T-cell (primary cell): ENCODE data around the gene CAGE1. TPM values are rescaled to one million over a fixed set of nuclear protein-coding genes. Genes with fewer than 3 reads are reported as not detected.

Source experiments
- ATAC-seq, 4 experiments: fragments of 200-7000 bp in 3 of 4; fragments of 150-1000 bp in 1 of 4; cut with Tn5 transposase; replicated peaks in 1 of 4; 1 replicate in 3 of 4; 2 replicates in 1 of 4; pipeline ENCODE4 v1.10.0; 2021; ENCODE audit warnings: moderate library complexity in 3 of 4, mild to moderate bottlenecking in 2 of 4, moderate number of reproducible peaks in 1 of 4
- CTCF ChIA-PET, 2 donors: fragments of 300-600 bp; sonication (Branson Sonifier 250); formaldehyde crosslinking; loops; one replicate each; lab custom pipeline; 2022; ENCODE audit warnings: antibody characterized with exemption in 2 of 2; lab: Charles Lee
- POLR2A ChIA-PET, 2 donors: fragments of 300-600 bp; sonication (Branson Sonifier 250); formaldehyde crosslinking; loops; one replicate each; lab custom pipeline; 2022; ENCODE audit warnings: antibody characterized with exemption in 2 of 2; lab: Charles Lee
- DNase-seq, 35 experiments: peaks; one replicate each; pipeline versions ENCODE4 v3.0.0 to v3.0.0-alpha.2; 2013 to 2023
- H3K27ac ChIP-seq: one replicate; pipeline ENCODE4 v1.5.1; 2013; ENCODE audit warnings: low read length
- H3K27me3 ChIP-seq, 2 experiments: replicated peaks in 1 of 2; 1 replicate in 1 of 2; 2 replicates in 1 of 2; pipeline versions ENCODE4 v1.6.1 to v1.7.0; 2013; ENCODE audit warnings: low read length in 1 of 2, mixed read lengths in 1 of 2; ENCODE audit not compliant: control insufficient read depth in 2 of 2, insufficient read depth in 2 of 2; ENCODE audit errors: extremely low read depth in 1 of 2
- H3K36me3 ChIP-seq, 2 donors: 1 replicate in 1 of 2; 2 replicates in 1 of 2; pipeline versions ENCODE4 v1.6.1 to v1.7.0; 2013; ENCODE audit warnings: low read length in 1 of 2; ENCODE audit not compliant: control insufficient read depth in 2 of 2, insufficient read depth in 1 of 2; ENCODE audit errors: extremely low read depth in 1 of 2
- H3K4me1 ChIP-seq, 2 experiments: 1 replicate in 1 of 2; 2 replicates in 1 of 2; pipeline versions ENCODE4 v1.6.1 to v1.7.0; 2013; ENCODE audit warnings: low read length in 2 of 2, mixed read lengths in 1 of 2; ENCODE audit not compliant: insufficient read depth in 2 of 2, control insufficient read depth in 1 of 2; ENCODE audit errors: extremely low read depth in 1 of 2
- H3K4me3 ChIP-seq, 2 donors: 1 replicate in 1 of 2; 2 replicates in 1 of 2; pipeline versions ENCODE4 v1.5.1 to v1.7.0; 2013; ENCODE audit warnings: mild to moderate bottlenecking in 2 of 2, low read length in 1 of 2, moderate library complexity in 1 of 2; ENCODE audit not compliant: control insufficient read depth in 1 of 2; ENCODE audit errors: extremely low read depth in 1 of 2
- H3K9me3 ChIP-seq: 2 replicates; pipeline ENCODE4 v1.7.0; 2013
- H3K27ac Mint-ChIP-seq, 2 donors: one replicate each; pipeline ENCODE4 v1.8.0; 2020 to 2021; ENCODE audit warnings: mild to moderate bottlenecking in 2 of 2, mixed read lengths in 2 of 2
- H3K27me3 Mint-ChIP-seq, 2 donors: one replicate each; pipeline ENCODE4 v1.8.0; 2021 to 2022; ENCODE audit warnings: mixed read lengths in 2 of 2
- H3K36me3 Mint-ChIP-seq: one replicate; pipeline ENCODE4 v1.8.0; 2021; ENCODE audit warnings: mixed read lengths
- H3K4me1 Mint-ChIP-seq, 3 donors: one replicate each; pipeline ENCODE4 v1.8.0; 2020 to 2022; ENCODE audit warnings: mixed read lengths in 3 of 3, mild to moderate bottlenecking in 1 of 3
- H3K4me3 Mint-ChIP-seq, 3 donors: one replicate each; pipeline ENCODE4 v1.8.0; 2020 to 2022; ENCODE audit warnings: mild to moderate bottlenecking in 3 of 3, mixed read lengths in 3 of 3, moderate library complexity in 3 of 3
- H3K9me3 Mint-ChIP-seq, 3 donors: one replicate each; pipeline ENCODE4 v1.8.0; 2020 to 2022; ENCODE audit warnings: mixed read lengths in 3 of 3
- WGBS: methylation state at CpG from one replicate; pipeline ENCODE4 v1.1.5; 2013; ENCODE audit warnings: missing lambda C conversion rate; ENCODE audit not compliant: insufficient coverage; 5-methylcytosine and 5-hydroxymethylcytosine counted together
- total RNA-seq, 35 experiments: library from RNA in 6 of 35; stranded (reverse) in 6 of 35; fragments of 120-200 nt in 1 of 35; gene quantifications; one replicate each; pipeline versions ENCODE4 v1.2.1 to v1.2.4 and lab custom pipeline; 2013 to 2026

The CAGE1 gene
- total RNA-seq, 5 donors from 2014 or later (not counting 1 experiment from before 2014, with no cell fraction given) = 0.09 to 0.75 (median 0.31) TPM; not detected in 1

DNA sequence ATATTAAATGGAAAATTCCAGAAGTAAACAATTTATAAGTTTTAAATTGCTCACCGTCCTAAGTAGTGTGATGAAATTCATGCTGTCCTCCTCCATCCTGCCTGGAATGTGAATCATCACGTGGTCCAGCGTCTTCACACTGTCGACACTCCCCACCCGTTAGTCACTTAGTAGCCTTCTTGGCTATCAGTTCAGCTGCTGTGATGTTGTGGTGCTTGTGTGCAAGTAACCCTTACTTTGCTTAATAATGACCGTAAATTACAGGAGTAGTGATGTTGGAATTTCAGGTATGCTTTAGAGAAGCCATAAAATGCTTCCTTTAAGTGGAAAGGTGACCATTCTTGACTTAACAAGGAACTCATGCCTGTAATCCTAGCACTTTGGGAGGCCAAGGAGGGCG, 25.3 kb upstream of the CAGE1 start:
- Histone ChIP-seq H3K9me3 (no peaks in the 10 kb centered on the region), H3K4me1 (no peaks in the 10 kb centered on the region), H3K36me3 (peaks cover 9 to 76% of the 10 kb centered on the region in 2 donors), H3K27me3 (no peaks in the 10 kb centered on the region), H3K4me3 (no peak overlapping the region), H3K27ac (no peak overlapping the region)
- POLR2A ChIA-PET = no interaction called here
- WGBS = 100% methylated on average over 2 of the region's 7 CpGs
- H3K27ac Mint-ChIP-seq = no peak overlapping the region
- H3K9me3 Mint-ChIP-seq = no peaks in the 10 kb centered on the region
- CTCF ChIA-PET = no interaction called here
- H3K27me3 Mint-ChIP-seq = no peaks in the 10 kb centered on the region
- ATAC-seq = no peak
- no peak for DNase-seq
- H3K36me3 Mint-ChIP-seq = peaks cover 63% of the 10 kb centered on the region
- no peak overlapping the region for H3K4me3 Mint-ChIP-seq
- H3K4me1 Mint-ChIP-seq = no peaks in the 10 kb centered on the region

DNA sequence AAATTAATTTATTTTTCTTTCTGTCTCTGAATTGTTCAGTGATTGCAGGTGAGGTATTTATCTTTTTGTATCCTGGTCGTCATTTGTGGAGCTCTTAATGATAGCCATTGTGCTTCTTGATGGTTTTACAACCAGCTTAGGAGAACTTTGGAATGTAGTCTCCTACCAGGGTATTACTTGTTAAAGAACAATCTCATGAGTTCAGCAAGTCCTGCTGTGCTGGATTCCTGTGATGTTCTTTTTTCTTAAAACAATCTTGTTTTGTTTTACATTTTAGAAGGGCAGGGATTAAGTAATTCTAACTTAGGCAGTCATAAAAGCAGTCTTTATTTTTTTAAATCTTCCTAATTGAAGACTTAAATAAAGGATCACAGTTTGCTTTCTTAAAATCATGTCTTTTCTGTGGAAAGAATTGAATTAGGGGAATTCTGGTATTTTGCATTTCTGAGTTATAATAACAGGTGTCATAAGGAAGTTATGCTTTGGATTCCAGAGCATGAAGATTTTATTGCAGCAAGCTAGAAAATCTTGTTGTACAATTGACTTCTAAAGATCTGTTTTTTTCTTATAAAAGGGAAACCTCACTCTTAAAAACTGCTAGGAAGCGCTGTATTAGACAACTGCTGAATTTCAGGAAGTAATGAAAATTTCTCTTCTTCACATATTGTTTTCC, 23.7 kb upstream of the CAGE1 start:
- Mint-ChIP-seq H3K36me3 (peaks cover 57% of the 10 kb centered on the region), H3K27me3 (no peaks in the 10 kb centered on the region), H3K9me3 (no peaks in the 10 kb centered on the region), H3K4me3 (no peak overlapping the region), H3K27ac (no peak overlapping the region), H3K4me1 (no peaks in the 10 kb centered on the region)
- Histone ChIP-seq H3K4me1 (no peaks in the 10 kb centered on the region), H3K4me3 (no peak overlapping the region), H3K36me3 (peaks cover 14 to 83% of the 10 kb centered on the region in 2 donors), H3K27me3 (no peaks in the 10 kb centered on the region), H3K27ac (no peak overlapping the region), H3K9me3 (no peaks in the 10 kb centered on the region)
- ChIA-PET POLR2A (interaction anchor here in 1 of 2 donors (0.6 kb wide), 1 partner anchor 99 kb away, joined by 3 read pairs; no protein-coding TSS in a partner anchor), CTCF (no interaction called here)
- WGBS = 100% methylated on average over 1 of the region's 2 CpGs
- no peak for ATAC-seq
- no peak for DNase-seq

DNA sequence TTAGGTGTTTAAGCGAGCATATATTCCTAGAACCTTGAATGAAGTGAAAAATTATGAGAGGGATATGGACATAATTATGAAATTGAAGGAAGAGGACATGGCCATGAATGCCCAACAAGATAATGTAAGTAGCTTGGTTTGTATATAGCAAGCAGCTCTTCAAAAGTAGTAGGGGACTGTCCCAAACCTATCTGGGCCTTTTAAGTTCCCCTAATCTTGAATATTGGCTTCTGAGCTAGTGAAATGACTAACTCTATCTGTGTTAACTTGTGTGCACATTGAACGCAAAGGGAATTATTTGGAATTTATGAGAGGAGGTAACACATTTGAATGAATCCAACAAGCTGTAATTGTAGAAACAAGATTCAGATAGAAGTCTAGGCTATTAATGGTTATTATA, 21.8 kb upstream of the CAGE1 start:
- Histone ChIP-seq H3K9me3 (no peaks in the 10 kb centered on the region), H3K4me1 (no peaks in the 10 kb centered on the region), H3K27me3 (no peaks in the 10 kb centered on the region), H3K27ac (no peak overlapping the region), H3K36me3 (peaks cover 18 to 83% of the 10 kb centered on the region in 2 donors), H3K4me3 (no peak overlapping the region)
- WGBS = 100% methylated on average over 1 of the region's 2 CpGs
- no peaks in the 10 kb centered on the region for H3K4me1 Mint-ChIP-seq
- H3K4me3 Mint-ChIP-seq = no peak overlapping the region
- ChIA-PET CTCF (no interaction called here), POLR2A (no interaction called here)
- H3K9me3 Mint-ChIP-seq = no peaks in the 10 kb centered on the region
- ATAC-seq = no peak
- peaks cover 60% of the 10 kb centered on the region for H3K36me3 Mint-ChIP-seq
- DNase-seq = no peak
- no peak overlapping the region for H3K27ac Mint-ChIP-seq
- no peaks in the 10 kb centered on the region for H3K27me3 Mint-ChIP-seq

DNA sequence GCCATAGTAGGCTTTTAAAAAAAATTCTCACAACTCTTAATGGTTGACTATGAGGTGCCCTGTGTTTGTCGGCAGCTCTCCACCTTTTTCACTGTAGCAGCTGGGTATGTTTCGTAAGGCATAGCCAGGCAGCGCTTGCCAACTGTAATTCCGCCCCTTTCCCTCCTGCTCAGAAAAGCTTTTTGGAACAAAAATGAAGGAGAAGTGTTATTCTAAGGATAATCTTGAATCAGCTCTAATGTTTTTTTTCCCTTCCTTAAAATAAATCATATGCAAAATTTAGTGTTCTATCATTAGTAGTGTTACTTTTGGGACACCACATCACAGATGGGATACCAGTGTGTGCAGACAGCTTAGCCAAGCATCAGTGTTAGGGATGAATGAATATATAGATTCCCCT, 21.3 kb upstream of the CAGE1 start:
- no peak overlapping the region for H3K27ac Mint-ChIP-seq
- no peaks in the 10 kb centered on the region for H3K4me1 Mint-ChIP-seq
- Histone ChIP-seq H3K4me1 (no peaks in the 10 kb centered on the region), H3K4me3 (no peak overlapping the region), H3K9me3 (no peaks in the 10 kb centered on the region), H3K27ac (no peak overlapping the region), H3K27me3 (no peaks in the 10 kb centered on the region), H3K36me3 (peaks cover 18 to 84% of the 10 kb centered on the region in 2 donors)
- POLR2A ChIA-PET = no interaction called here
- ATAC-seq (no peak), DNase-seq (no peak)
- no peak overlapping the region for H3K4me3 Mint-ChIP-seq
- no peaks in the 10 kb centered on the region for H3K9me3 Mint-ChIP-seq
- CTCF ChIA-PET = no interaction called here
- no peaks in the 10 kb centered on the region for H3K27me3 Mint-ChIP-seq
- H3K36me3 Mint-ChIP-seq = peaks cover 63% of the 10 kb centered on the region
- WGBS = no CpG with 5 or more reads among the region's 4 CpGs

DNA sequence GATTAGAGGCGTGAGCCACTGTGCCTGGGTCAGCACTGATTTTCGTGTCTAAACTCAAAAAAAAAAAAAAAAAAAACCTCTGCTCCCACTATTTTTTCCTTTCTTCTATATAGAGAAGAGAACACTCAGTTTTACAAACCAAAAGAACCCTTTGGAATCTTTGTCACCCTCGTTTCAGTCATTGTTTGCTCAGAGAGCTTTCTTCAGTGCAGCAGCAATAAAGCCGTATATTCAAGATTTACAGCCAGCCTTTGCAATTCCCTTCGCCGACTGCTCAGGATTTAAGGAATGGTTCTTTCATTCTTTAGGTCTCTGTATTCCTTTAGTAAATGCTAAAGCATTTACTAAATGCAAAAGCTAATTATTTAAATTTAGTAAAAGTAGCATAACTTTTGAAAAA, 20.2 kb upstream of the CAGE1 start:
- H3K27ac ChIP-seq = no peak overlapping the region
- ChIA-PET POLR2A (no interaction called here), CTCF (interaction anchor here in 1 of 2 donors (0.5 kb wide), 1 partner anchor 151 kb away, joined by 3 read pairs; no protein-coding TSS in a partner anchor)
- Mint-ChIP-seq H3K36me3 (peaks cover 64% of the 10 kb centered on the region), H3K4me3 (no peak overlapping the region), H3K27me3 (no peaks in the 10 kb centered on the region), H3K27ac (no peak overlapping the region), H3K4me1 (no peaks in the 10 kb centered on the region), H3K9me3 (no peaks in the 10 kb centered on the region)
- H3K9me3 ChIP-seq = no peaks in the 10 kb centered on the region
- no CpG with 5 or more reads among the region's 6 CpGs for WGBS
- no peak overlapping the region for H3K4me3 ChIP-seq
- no peak for ATAC-seq
- no peak for DNase-seq
- H3K4me1 ChIP-seq = no peaks in the 10 kb centered on the region
- H3K27me3 ChIP-seq = no peaks in the 10 kb centered on the region
- peaks cover 17 to 84% of the 10 kb centered on the region in 2 donors for H3K36me3 ChIP-seq

DNA sequence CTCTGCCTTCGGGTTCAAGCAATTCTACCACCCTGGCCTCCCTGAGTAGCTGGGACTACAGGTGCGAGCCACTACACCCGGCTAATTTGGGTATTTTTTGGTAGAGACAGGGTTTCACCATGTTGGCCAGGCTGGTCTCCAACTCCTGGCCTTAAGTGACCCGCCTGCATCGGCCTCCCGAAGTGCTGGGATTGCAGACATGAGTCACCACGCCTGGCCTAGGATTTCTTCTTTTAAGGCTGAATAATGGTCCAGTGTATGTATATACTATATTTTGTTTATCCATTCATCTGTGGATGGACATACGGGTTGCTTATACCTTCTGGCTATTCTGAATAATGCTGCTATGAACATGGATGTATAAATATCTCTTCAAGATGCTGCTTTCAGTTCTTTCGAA, 17.2 kb upstream of the CAGE1 start:
- Mint-ChIP-seq H3K36me3 (peaks cover 67% of the 10 kb centered on the region), H3K27ac (no peak overlapping the region), H3K4me1 (no peaks in the 10 kb centered on the region), H3K4me3 (no peak overlapping the region), H3K9me3 (no peaks in the 10 kb centered on the region), H3K27me3 (no peaks in the 10 kb centered on the region)
- POLR2A ChIA-PET = no interaction called here
- WGBS = 100% methylated on average over 3 of the region's 9 CpGs
- no peaks in the 10 kb centered on the region for H3K4me1 ChIP-seq
- ATAC-seq (no peak), DNase-seq (no peak)
- CTCF ChIA-PET = no interaction called here
- no peak overlapping the region for H3K4me3 ChIP-seq
- H3K27ac ChIP-seq = no peak overlapping the region
- H3K9me3 ChIP-seq = no peaks in the 10 kb centered on the region
- H3K27me3 ChIP-seq = no peaks in the 10 kb centered on the region
- H3K36me3 ChIP-seq = peaks cover 16 to 96% of the 10 kb centered on the region in 2 donors
